GM21390 (cell line): ENCODE results near the gene HNF1A.
"Not testable (repeated sequence)": the region's sequence is repeated elsewhere in the genome, so short reads cannot be mapped to it uniquely, and the experiment has no call there.

ENCODE experiments used
- ATAC-seq: cut with Tn5 transposase; IDR thresholded peaks from one replicate; pipeline ENCODE4 v1.9.1; 2021; ENCODE audit not compliant: unreplicated experiment

HNF1A gene, protein sequence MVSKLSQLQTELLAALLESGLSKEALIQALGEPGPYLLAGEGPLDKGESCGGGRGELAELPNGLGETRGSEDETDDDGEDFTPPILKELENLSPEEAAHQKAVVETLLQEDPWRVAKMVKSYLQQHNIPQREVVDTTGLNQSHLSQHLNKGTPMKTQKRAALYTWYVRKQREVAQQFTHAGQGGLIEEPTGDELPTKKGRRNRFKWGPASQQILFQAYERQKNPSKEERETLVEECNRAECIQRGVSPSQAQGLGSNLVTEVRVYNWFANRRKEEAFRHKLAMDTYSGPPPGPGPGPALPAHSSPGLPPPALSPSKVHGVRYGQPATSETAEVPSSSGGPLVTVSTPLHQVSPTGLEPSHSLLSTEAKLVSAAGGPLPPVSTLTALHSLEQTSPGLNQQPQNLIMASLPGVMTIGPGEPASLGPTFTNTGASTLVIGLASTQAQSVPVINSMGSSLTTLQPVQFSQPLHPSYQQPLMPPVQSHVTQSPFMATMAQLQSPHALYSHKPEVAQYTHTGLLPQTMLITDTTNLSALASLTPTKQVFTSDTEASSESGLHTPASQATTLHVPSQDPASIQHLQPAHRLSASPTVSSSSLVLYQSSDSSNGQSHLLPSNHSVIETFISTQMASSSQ

DNA sequence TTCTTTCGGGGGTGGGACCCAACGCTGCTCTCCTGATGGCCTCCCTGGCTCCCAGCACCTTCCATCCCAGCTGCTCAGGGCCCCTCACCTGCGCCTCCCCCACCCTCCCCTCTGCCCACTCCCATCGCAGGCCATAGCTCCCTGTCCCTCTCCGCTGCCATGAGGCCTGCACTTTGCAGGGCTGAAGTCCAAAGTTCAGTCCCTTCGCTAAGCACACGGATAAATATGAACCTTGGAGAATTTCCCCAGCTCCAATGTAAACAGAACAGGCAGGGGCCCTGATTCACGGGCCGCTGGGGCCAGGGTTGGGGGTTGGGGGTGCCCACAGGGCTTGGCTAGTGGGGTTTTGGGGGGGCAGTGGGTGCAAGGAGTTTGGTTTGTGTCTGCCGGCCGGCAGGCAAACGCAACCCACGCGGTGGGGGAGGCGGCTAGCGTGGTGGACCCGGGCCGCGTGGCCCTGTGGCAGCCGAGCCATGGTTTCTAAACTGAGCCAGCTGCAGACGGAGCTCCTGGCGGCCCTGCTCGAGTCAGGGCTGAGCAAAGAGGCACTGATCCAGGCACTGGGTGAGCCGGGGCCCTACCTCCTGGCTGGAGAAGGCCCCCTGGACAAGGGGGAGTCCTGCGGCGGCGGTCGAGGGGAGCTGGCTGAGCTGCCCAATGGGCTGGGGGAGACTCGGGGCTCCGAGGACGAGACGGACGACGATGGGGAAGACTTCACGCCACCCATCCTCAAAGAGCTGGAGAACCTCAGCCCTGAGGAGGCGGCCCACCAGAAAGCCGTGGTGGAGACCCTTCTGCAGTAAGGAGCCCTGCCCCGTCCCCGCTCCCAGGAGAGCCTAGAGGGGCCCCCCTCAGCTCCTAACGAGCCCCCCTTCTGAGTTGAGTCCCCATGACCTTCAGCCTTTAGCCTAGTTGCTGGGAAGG, at the start of gene HNF1A:
Gene HNF1A (plus strand): TSS at position 248 of the 924 bp plus-strand sequence. CDS start 226 bp downstream, at position 474.
- ATAC-seq, result no peak

DNA sequence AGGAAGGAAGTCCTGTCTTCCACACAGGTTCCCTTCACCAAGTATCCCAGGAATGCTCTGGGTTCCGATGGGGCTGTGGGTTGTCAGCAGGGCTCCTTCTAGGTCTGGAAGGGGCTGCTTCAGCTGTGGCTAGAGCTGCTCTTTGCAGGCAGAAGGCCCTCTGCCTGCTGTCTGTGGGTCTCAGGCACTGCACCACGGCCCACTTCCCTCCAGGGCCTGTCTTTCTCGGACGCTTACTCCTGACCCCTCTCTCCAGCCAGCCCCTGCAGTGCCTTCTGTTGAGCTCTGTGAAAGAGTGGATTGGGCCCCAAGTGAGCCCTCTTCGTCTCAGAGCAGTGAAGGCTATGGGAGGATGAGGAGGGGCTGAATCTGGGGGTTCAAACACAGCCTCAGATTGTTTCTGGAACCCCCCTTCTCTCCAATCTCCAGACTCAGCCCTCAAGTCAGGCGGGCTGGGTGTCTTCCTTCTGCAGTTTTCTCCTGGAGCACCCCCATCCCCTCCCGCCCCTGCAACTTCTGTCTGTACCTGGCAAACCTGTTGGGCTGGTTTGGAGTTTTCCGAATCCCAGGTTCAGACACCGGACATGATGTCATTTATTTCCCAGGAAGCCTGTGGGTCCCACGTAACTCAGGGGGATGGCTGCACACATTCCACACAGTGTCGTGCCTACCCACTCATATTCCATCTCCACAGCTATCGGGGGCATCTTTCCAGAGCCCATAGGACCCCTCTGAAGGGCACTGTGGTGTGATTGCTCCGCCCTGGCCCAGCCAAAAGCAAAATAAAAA, 49.3 kb upstream of the HNF1A start:
- no peak for ATAC-seq

DNA sequence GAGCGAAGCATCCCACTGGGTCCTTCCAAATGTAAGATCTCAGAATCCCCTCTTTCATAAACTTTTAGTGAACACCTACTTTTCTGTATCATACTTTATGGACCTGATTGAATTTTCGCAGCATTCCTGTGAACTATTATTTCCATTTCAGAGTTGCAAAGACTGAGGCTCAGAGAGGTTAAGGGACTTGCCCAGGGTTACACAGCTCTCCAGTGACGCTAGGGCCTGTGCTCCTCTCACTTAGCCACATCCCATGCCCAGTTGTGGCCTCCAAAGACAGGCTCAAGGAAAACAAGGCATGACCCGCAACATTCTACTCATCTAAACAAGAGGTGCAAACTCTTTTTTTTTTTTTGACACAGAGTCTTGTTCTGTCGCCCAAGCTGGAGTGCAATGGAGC, 48.3 kb upstream of the HNF1A start:
- no peak for ATAC-seq

DNA sequence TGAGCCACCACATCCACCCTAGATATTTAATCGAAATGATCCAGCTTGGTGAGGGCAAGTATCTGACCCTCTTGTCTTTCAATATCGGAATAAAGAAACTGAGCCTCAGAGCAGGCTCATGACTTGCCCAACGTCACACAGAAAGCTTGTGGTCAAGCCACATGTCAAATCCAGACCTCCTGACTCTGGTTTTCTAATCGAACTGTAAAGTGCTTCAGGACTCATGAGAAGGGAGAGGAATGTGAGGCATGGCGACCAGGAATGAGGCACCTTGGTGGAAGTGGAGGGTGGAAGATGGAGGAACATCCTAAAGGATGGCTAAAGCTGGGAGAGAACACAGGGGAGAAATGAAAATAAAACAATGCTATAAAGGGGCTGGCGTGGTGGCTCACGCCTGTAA, 46.3 kb upstream of the HNF1A start:
- no peak for ATAC-seq

DNA sequence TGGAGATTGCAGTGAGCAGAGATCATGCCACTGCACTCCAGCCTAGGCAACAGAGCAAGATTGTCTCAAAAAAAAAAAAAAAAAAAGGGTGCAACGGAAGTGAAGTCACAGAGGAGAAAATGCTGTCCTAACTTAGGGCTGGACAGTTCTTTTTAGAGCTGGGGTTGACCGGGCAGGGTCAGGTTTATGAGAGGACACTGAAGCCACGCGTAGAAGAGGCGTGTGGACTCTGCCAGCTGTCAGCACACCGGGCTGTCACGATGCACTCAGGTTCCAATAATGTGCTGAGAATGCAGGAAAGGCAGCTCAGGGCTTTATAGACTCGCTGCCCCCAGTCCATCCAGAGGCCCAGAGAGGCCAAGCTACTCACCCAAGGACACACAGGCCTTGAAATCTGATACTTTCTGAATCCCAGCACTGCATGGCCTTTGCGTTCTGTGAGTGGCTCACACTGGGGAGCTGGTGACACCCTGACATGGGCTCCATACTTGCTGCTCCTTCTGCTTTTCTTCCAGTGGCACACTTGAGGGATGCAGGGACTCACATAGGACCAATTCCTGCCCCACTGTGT, 45.3 kb upstream of the HNF1A start:
- ATAC-seq, result no peak

DNA sequence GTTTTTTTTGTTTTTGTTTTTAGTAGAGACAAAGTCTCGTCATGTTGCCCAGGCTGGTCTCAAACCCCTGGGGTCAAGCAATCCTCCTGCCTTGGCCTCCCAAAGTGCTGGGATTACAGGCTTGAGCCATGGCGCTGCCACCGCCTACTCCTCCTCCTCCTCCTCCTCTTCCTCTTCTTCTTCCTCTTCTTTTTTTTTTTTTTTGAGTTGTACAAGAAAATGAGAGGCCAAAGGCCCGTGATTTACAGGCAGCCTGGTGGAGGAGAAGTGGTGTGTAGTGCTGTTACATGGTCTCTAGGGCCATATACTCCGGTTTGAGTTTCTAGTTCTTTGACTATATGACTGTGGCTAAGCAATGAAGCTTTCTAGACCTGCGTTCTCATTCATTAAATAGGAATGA, 44.6 kb upstream of the HNF1A start:
- no peak for ATAC-seq

DNA sequence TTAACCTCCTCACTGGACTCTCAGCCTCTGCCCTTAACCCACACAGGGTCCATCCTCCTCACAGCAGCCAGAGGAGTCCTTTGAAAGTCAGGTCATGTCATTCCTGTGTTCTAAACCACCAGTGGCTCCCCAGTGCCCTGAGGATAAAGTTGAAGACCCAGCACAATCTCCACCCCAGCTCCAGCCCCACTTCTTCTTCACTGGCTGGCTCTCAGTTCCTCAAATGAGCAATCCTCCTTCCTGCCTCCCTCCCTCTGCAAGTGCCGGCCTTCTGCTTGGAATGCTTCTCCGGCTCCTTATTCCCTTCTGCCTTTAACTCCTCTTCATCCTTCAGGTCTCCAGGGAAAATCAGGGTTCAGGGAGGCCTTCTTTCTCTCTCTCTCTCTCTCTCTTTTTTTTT, 42.1 kb upstream of the HNF1A start:
- no peak for ATAC-seq

DNA sequence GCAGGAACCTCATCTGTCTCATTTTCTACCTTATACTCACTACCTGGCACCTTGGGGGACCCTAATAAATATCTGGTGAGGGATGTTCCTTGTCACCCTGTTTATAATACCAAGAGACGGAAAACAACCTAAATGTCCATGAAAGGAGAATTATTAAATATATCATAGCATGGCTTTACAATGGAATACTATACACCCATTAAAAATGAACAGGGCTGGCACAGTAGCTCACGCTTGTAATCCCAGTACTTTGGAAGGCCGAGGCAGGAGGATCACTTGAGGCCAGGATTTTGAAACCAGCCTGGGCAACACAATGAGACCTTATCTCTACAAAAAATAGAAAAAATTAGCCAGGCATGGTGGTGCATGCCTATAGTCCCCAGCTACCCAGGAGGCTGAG, 39.8 kb upstream of the HNF1A start:
- no peak for ATAC-seq

DNA sequence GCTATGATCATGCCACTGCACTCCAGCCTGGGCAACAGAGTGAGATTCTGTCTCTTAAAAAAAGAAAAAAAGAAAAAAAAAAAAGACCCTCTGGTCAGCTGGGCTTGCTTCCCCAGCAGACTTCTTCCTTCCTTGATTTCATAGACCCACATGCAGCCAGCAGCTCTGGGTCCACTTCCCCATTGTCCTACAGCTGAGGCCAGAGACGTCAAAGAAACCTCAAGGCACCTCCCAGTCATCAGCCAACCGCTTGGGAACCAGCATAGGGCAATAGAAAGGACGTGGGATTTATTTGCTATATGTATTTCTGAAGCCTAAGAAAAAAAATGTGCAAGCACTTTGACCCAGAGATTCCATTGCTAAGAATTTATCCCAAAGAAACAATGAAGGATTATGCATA, 38.8 kb upstream of the HNF1A start:
- no peak for ATAC-seq

DNA sequence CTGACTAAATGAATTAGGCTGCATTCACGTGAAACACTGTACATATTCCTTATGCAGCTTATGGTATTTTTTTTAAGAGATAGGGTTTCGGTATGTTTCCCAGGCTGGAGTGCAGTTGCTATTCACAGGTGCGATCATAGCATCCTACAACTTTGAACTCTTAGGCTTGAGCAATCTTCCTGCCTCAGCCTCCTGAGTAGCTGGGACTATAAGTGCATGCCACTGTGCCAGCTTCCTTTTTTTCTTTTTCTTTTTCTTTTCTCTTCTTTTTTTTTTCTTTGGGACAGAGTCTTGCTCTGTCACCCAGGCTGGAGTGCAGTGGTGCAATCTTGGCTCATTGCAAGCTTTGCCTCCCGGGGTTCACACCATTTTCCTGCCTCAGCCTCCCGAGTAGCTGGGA, 38.3 kb upstream of the HNF1A start:
- ATAC-seq, result no peak

DNA sequence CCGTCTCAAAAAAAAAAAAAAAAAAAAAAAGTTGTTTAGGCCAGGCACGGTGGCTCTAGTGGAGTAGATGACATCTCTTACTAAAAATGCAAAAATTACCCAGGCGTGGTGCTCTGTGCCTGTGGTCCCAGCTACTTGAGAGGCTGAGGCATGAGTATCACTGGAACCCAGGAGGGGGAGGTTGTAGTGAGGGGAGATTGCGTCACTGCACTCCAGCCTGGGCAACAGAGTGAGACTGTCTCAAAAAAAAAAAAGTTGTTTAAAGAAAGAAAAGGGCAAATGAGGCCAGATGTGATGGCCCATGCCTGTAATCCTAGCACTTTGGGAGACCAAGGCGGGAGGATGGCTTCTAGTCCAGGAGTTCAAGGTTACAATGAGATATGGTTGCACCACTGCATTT, 37.5 kb upstream of the HNF1A start:
- ATAC-seq, result no peak

DNA sequence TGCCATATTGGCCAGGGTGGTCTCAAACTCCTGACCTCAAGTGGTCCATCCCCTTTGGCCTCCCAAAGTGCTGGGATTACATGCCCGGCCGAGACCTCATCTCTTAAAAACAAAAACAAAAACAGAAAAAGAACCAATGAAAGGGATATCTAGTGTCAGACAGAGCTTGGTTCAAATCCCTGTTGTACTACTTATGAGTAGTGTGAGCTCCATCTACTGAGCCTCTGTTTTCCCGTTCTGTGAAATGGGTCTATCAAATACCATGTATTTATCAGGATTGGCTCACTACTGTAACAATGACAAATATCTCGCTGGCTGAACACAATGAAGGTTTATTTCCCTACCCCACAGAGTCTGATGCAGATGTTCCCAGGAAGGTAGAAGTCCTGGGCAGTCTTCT, 36.9 kb upstream of the HNF1A start:
- no peak for ATAC-seq

DNA sequence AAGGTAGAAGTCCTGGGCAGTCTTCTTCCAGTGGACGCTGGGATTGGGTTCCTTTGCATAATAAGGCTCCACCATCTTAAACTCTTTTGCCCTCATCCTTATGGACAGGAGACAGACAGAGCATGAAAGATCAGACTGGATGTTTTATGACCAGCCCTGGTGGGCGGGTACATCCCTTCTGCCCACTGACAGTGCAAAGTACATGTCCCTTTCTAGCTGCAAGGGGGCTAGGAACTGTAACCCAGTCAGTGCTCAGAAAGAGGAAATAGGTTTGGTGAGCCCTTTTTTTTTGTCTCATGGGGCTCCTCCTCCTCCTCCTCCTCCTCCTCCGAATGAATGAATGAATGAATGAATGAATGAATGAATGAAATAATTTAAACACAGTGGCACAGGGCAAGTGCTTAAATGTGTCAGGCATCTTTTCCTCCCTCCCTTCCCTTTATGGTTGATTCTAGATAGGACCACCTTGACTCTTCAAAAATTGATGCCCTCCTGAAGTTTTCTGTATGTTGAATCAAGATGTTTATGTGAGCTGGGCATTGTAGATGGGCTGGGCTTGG, 36.4 kb upstream of the HNF1A start:
- ATAC-seq, result no peak

DNA sequence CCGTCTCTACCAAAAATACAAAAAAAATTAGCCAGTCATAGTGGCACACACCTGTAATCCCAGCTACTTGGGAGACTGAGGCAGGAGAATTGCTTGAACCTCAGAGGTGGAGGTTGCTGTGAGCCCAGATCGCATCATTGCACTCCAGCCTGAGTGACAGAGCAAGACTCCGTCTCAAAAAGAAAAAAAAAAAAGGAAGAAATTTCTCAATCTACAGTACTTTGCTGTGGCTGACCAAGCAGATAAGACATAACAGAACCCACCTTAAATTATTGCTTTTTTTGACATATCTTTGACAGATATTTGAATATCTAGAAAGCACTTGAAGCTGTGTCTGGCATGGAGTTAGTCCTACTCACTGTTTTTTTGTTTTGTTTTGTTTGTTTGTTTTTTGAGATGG, 34.9 kb upstream of the HNF1A start:
- no peak for ATAC-seq

DNA sequence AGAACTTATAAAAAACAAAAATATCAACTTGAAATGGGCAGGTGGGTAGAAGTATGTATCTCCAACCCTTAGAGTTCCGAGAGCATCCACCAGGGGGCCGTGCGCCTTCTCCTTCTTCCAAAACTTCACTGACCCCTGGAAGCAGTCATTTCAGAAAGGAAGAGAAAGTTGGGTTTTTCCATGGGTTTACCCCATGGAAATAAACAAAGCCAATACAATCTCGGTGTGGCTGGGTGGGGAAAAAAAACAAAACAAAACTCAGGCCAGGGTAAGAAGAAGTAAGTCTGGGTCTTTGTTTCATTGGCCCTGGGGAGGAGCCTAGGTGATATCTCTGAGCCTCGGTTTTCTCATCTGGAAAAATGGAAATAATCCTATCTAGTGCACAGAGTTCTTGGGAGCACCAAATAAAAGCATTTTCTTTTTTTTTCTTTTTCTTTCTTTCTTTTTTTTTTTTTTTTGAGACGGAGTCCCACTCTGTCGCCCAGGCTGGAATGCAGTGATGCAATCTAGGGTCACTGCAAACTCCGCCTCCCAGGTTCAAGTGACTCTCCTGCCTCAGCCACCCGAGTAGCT, 33.6 kb upstream of the HNF1A start:
- no peak for ATAC-seq

DNA sequence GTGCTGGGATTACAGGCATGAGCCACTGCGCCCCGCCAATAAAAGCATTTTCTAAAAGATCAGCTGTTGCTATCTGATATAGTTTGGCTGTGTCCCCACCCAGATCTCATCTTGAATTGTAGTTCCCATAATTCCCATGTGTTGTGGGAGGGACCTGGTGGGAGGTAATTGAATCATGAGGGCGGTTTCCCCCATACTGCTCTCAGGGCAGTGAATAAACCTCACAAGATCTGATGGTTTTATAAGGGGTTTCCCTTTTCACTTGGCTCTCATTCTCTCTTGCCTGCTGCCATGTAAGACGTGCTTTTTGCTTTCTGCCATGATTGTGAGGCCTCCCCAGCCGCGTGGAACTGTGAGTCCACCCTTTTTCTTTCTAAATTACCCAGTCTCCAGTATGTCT, 32.8 kb upstream of the HNF1A start:
- not testable (repeated sequence) for ATAC-seq

DNA sequence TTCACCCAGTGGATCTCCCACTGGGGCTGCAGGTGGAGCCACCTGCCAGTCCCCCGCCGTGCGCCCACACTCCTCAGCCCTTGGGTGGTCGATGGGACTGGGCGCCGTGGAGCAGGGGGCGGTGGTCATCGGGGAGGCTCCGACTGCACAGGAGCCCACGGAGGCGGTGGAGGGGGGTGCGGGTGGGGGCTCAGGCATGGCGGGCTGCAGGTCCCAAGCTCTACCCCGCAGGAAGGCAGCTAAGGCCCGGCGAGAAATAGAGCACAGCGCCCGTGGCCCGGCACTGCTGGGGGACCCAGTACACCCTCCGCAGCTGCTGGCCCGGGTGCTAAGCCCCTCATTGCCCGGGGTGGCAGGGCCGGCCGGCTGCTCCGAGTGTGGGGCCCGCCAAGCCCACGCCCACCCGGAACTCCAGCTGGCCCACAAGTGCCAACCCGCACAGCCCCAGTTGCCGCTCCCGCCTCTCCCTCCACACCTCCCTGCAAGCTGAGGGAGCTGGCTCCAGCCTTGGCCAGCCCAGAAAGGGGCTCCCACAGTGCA, 28.0 kb upstream of the HNF1A start:
- ATAC-seq, result not testable (repeated sequence)

DNA sequence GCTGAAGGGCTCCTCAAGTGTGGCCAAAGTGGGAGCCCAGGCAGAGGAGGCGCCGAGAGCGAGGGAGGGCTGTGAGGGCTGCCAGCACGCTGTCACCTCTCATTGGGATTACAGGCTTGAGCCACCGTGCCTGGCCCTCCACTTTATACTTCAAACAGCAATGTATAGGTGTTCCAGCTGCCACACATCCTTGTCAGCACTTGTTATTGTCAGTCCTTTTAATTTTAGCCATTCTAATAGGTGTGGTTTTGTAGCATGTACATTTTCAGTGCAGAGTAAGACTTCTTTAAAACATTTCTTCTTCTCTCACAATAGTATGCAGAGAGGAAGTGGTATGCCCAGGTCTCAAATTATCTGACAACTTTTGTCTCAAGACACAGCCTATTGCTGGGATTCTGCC, 27.5 kb upstream of the HNF1A start:
- ATAC-seq, result no peak

DNA sequence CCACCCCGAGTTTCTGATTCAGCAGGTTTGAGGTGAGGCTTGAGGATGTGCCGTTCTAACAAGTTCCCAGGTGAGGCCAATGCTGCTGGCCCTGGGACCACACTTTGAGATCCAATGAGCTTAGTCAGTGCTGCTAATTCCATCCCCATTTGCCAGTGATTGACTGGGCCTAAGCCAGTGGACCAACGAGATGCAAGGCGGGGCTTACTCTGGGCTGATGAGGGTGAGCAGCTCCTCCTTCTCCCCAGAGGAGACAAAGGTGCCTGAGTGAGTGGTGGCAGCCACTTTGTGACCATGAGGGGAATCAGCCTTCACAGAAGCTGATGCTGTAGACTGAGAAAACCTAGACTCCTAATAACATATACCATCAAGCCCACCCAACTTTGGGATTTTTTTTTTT, 23.1 kb upstream of the HNF1A start:
- no peak for ATAC-seq
